GM10266 (cell line): ENCODE measurements around the gene CORO2B.

Experiments
- DNase-seq: peaks from one replicate; pipeline ENCODE4 v3.0.0; 2012; ENCODE audit errors: extremely low spot score
- CTCF ChIP-seq: IDR thresholded peaks from 2 replicates; pipeline ENCODE4 v1.5.1; 2012; ENCODE audit warnings: mild to moderate bottlenecking, low read depth; ENCODE audit not compliant: control insufficient read depth, insufficient read depth; ENCODE audit errors: missing control alignments

Gene CORO2B

GRCh38 chr15:68612979-68613740, 34.4 kb downstream of the CORO2B start:
- DNase-seq, result no peak
- no peak for TF ChIP-seq CTCF

GRCh38 chr15:68614286-68615035, 35.7 kb downstream of the CORO2B start:
- DNase-seq, result no peak
- no peak for TF ChIP-seq CTCF

- DNase-seq, result no peak
- no peak for TF ChIP-seq CTCF
Observed at GRCh38 chr15:68615301-68615700, 36.5 kb downstream of the CORO2B start.

- DNase-seq, result no peak
- TF ChIP-seq CTCF, result no peak
Observed at GRCh38 chr15:68615811-68616210, 37.0 kb downstream of the CORO2B start.

- no peak for TF ChIP-seq CTCF
- no peak for DNase-seq
Observed at GRCh38 chr15:68616397-68616796, 37.6 kb downstream of the CORO2B start.

- TF ChIP-seq CTCF, result no peak
Observed at GRCh38 chr15:68617001-68617400, 38.2 kb downstream of the CORO2B start.

GRCh38 chr15:68617777-68618176, 39.0 kb downstream of the CORO2B start:
- no peak for DNase-seq
- TF ChIP-seq CTCF, result no peak

More at GRCh38 chr15:68617001-68617400, 38.2 kb downstream of the CORO2B start:
- no peak for DNase-seq
